Brain pericyte (primary cell): Measurements from ENCODE around the gene TMC8.
"Not testable (repeated sequence)": the region's sequence is repeated elsewhere in the genome, so short reads cannot be mapped to it uniquely, and the experiment has no call there.

ENCODE experiments used
- DNase-seq: peaks from one replicate; pipeline ENCODE4 v3.0.0-alpha.2; 2012; ENCODE audit warnings: low read depth, low spot score

TMC8 gene

GRCh38 chr17:78154903-78155811, 24.6 kb downstream of the TMC8 start:
- no peak for DNase-seq

- no peak for DNase-seq
These were observed 29.1 kb downstream of the TMC8 start for GRCh38 chr17:78159575-78160158.

- no peak for DNase-seq
These were observed 33.5 kb downstream of the TMC8 start for GRCh38 chr17:78163881-78164747.

DNA sequence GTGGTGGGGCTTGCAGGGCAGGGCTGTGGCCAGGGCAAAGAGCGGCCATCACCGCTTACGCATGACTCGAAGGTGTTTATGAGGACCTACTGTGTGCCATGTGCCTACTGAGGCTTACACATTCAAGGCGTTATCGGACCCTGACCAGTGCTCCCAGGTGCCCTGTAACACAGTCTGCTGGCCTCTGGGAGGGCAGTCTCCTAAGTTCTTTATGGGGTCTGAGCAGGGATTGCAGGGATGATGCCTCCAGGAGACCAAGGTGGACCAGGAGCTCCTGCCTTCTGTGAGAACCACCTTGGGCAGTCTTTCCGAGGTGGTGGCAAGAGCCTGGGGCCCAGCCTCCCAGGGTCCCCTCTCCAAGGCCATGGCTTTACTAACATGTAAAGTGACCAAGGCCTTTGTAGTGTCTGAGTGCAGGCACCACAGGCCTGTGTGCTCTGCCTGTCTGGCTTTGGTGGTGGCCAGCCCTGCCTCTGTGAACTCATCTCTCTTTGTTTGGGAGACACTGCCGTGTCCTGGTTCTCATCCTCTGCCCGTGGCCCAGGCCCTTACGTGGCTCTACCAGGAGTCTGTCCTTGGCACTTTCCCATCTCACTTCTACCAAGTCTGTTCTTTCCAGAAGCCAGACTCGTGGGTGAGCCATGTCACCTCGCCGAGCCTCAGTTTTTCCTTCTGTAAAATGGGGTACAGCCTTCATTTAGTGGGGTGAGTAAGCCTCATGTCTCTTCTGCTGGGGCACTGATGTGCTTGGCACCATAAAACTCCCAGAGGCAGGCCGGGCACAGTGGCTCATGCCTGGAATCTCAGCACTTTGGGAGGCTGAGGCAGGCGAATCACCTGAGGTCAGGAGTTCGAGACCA, 34.4 kb downstream of the TMC8 start:
- no peak for DNase-seq

DNA sequence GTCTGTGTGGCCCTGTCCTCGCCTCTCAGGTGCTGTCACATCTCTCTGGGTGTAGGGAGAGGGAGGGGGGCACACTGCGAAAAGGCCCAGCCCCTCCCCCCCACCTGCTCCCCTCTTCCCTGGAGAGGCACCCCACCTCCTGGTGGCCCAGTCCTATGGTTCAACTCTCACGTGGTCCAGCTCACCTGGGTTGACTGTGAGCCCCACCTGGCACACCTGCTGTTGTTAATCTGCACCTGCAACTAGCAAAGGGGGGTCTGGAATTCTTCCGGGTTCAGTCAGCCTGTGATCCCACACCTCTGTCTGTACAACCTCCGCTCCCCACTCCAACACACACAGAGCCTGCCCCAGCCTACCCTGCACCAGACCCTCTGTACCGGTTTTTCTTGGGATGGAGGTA, 35.8 kb downstream of the TMC8 start:
- DNase-seq: no peak

DNA sequence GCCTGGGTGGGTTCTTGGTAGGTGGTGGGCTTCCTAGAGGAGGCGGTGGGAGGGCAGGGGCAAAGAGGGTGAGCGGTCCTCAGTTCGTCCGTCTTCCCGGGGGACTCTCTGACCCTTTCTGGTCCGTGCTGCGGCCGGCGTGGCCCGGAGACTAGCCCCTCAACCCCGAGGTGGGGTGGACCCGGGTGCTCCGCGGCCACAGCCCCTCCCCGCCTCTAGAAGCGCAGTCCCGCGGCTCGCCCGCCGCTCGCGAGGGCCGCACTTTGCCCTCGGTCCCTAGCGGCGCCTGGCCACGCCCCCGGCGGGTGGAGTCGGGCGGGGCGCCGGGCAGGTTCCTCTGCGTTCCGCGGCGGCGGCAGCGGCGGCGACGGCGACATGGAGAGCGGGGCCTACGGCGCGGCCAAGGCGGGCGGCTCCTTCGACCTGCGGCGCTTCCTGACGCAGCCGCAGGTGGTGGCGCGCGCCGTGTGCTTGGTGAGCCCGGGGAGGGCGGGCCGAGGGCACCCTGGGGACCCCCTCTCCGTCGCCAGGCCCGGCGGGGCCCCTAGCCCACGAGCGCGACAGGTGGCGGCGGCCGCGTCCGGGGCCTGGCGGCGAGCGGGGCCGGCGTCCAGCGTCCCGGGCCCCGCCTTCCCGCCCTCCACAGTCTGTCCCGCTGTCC, 37.8 kb downstream of the TMC8 start, which contains the start of gene SYNGR2:
SYNGR2 (plus strand) TSS at position 340 of the 661 bp plus-strand sequence; CDS start at position 376, 36 bp downstream.
- DNase-seq: no peak

GRCh38 chr17:78168903-78169793, 38.6 kb downstream of the TMC8 start:
- DNase-seq: no peak

DNA sequence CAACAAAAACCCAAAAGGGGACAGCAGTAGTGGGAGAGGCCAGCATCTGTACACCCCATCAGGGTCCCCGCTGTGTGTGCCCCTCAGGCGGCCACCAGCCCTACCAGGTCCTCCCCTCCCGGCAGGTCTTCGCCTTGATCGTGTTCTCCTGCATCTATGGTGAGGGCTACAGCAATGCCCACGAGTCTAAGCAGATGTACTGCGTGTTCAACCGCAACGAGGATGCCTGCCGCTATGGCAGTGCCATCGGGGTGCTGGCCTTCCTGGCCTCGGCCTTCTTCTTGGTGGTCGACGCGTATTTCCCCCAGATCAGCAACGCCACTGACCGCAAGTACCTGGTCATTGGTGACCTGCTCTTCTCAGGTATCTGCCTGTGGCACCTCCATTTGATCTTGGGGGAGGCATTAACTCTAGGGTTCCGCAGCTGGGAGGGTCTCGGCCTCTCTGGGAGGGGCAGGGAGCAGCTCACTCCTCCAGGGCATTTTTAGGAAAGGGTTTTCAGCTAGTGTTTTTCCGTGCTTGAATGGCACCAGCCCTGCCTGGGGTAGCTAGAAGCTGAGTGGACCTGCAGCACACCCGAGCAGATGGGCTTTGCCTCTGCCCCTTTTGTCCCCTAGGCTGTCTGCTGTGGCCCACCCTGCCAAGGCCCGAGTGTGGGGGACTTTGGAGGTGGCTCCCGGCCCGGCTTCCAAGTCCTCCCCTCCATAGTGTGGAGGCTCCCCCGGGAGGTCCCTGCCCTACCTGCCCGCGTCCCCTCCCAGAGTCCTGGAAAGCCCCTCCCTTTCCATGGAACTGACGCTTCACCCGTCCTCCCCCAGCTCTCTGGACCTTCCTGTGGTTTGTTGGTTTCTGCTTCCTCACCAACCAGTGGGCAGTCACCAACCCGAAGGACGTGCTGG, 40.4 kb downstream of the TMC8 start:
- DNase-seq: no peak

DNA sequence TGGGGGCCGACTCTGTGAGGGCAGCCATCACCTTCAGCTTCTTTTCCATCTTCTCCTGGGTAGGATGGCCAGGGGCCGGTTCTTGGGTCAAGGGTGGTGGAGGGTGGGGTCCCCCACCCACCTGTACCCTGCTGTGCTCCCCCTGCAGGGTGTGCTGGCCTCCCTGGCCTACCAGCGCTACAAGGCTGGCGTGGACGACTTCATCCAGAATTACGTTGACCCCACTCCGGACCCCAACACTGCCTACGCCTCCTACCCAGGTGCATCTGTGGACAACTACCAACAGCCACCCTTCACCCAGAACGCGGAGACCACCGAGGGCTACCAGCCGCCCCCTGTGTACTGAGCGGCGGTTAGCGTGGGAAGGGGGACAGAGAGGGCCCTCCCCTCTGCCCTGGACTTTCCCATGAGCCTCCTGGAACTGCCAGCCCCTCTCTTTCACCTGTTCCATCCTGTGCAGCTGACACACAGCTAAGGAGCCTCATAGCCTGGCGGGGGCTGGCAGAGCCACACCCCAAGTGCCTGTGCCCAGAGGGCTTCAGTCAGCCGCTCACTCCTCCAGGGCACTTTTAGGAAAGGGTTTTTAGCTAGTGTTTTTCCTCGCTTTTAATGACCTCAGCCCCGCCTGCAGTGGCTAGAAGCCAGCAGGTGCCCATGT, 41.1 kb downstream of the TMC8 start:
- not testable (repeated sequence) for DNase-seq

DNA sequence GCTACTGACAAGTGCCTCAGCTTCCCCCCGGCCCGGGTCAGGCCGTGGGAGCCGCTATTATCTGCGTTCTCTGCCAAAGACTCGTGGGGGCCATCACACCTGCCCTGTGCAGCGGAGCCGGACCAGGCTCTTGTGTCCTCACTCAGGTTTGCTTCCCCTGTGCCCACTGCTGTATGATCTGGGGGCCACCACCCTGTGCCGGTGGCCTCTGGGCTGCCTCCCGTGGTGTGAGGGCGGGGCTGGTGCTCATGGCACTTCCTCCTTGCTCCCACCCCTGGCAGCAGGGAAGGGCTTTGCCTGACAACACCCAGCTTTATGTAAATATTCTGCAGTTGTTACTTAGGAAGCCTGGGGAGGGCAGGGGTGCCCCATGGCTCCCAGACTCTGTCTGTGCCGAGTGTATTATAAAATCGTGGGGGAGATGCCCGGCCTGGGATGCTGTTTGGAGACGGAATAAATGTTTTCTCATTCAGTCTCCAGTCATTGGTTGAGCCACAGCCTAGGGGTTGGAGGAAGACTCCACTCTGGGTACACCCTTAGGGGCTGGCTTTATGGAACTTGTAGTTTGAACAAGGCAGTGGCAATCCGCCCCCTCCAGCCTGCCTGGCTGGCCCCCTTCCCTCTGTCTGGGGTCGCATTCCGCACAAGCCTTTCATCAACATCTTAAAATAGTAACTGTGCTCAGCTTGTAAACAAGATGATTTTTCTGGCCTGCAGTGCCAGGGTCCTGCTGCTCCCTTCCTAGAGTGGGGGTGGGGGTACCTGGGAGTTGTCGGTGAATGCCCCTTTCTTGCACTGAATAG, 41.9 kb downstream of the TMC8 start:
- no peak for DNase-seq

- DNase-seq: no peak
These were observed 42.6 kb downstream of the TMC8 start for GRCh38 chr17:78173097-78173715.

GRCh38 chr17:78174346-78174869, 43.8 kb downstream of the TMC8 start:
- DNase-seq: no peak

GRCh38 chr17:78174870-78175642, 44.5 kb downstream of the TMC8 start:
- DNase-seq: no peak

GRCh38 chr17:78175643-78175981, 45.0 kb downstream of the TMC8 start:
- DNase-seq: no peak

- DNase-seq: no peak
These were observed 46.0 kb downstream of the TMC8 start for GRCh38 chr17:78176548-78177025.

- no peak for DNase-seq
These were observed 48.8 kb downstream of the TMC8 start for GRCh38 chr17:78179372-78179771.
